ENCODE data around the gene NTPCR.

The NTPCR gene

GRCh38 chr1:232944347-232944746 lies 6.1 kb upstream of the NTPCR start:
- Histone ChIP-seq H3K4me1 (ENCODE audit: control insufficient read depth, insufficient read depth, low read length, poor library complexity, severe bottlenecking) (no peaks in the 10 kb centered on the region), H3K9me3 (ENCODE audit: control insufficient read depth, low read length) (no peaks in the 10 kb centered on the region), H3K27ac (ENCODE audit: low read depth, low read length, severe bottlenecking) (no peak overlapping the region), H3K36me3 (ENCODE audit: control insufficient read depth, insufficient read depth, low read length) (no peaks in the 10 kb centered on the region), H3K4me3 (ENCODE audit: extremely low read depth, insufficient read depth, low read length, poor library complexity, severe bottlenecking) (no peak overlapping the region)
- WGBS, 2 experiments (ENCODE audit: insufficient coverage in 2 of 2): 85 to 87% methylated on average over 3 of the region's 5 CpGs

DNA sequence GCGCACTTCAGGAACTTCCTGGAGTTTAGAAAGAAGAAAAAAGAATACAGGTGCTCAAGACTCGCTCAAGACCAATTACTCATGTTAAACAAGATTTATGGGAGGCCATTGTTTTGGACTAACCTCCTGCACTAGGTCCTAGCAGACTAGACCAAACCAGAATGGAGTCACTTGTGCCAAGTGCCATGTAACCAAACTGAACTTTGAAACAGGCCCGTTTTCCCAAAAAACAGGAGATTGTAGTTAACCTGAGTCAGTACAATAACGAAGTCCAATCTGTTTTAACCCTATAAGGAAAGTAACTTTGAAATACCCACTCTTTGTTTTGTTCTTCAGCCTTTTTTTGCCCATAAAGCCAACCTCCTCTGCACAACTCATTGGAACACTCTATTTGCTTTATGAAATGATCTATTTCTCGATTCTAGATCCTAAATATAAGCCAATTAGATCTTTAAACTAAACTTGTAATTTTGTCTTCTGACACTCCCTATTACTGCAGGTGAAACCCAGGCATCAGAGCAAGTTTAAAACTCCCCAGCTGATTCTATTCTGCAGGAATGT lies 695 bp upstream of the NTPCR start:
- WGBS, 2 experiments (ENCODE audit: insufficient coverage in 2 of 2): 94 to 95% methylated on average over 2 to 3 of the region's 5 CpGs
- Histone ChIP-seq H3K27ac (ENCODE audit: low read depth, low read length, severe bottlenecking) (peak overlapping the region; percentile 91), H3K4me1 (ENCODE audit: control insufficient read depth, insufficient read depth, low read length, poor library complexity, severe bottlenecking) (peaks cover 20% of the 10 kb centered on the region), H3K36me3 (ENCODE audit: control insufficient read depth, insufficient read depth, low read length) (no peaks in the 10 kb centered on the region), H3K4me3 (ENCODE audit: extremely low read depth, insufficient read depth, low read length, poor library complexity, severe bottlenecking) (peak overlapping the region; percentile 86), H3K9me3 (ENCODE audit: control insufficient read depth, low read length) (no peaks in the 10 kb centered on the region)

DNA sequence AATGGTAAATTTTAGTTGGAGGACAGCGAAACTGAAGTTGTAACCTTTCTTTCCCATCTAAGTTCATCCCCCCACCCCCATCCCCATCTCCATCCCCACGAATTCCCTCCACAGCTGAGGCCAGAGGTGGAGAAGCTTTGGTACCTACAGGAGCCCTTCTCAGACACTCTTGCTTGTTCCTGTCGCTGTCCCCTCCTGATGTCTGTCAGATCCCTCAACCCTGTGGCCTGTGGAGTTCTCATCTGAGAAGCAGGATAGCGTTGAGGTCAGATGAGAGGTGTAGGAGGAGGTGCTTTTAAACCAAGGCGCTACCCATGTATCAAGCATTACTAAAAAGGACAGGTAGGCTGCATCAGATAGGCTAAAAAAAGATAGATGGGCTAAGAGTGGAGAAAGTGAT lies 769 bp downstream of the NTPCR start:
- no peaks in the 10 kb centered on the region for H3K9me3 ChIP-seq (ENCODE audit: control insufficient read depth, low read length)
- peaks cover 4% of the 10 kb centered on the region for H3K36me3 ChIP-seq (ENCODE audit: control insufficient read depth, insufficient read depth, low read length)
- H3K4me3 ChIP-seq (ENCODE audit: extremely low read depth, insufficient read depth, low read length, poor library complexity, severe bottlenecking): peak overlapping the region; percentile 86
- peaks cover 22% of the 10 kb centered on the region for H3K4me1 ChIP-seq (ENCODE audit: control insufficient read depth, insufficient read depth, low read length, poor library complexity, severe bottlenecking)
- no peak overlapping the region for H3K27ac ChIP-seq (ENCODE audit: low read depth, low read length, severe bottlenecking)
- 0% methylated on average over 2 of the region's 5 CpGs; no CpG with 5 or more reads in 1 of the 2 experiments for WGBS, 2 experiments (ENCODE audit: insufficient coverage in 2 of 2)

DNA sequence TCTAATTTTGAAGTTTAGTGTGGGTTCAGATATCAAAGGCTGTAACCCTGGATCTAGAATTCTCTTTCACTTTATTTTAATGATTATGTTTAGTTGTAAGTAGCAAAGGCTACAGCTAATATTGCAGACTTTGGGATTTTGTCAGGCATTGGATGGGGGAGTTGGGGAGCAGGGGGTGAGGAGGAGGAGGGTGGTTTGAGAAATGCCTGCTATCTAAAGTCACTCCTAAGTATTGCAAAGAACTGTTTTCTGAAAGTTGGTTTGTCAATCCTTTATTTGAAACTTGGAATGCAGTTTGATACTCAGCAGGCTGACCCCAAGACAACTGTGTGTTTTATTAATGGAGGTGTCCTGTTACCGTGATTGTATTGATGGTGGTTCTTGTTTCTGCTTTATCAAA lies 1.2 kb downstream of the NTPCR start:
- WGBS, 2 experiments (ENCODE audit: insufficient coverage in 2 of 2): no CpG with 5 or more reads among the region's 1 CpG
- peak overlapping the region; percentile 86 for H3K4me3 ChIP-seq (ENCODE audit: extremely low read depth, insufficient read depth, low read length, poor library complexity, severe bottlenecking)

GRCh38 chr1:232952514-232953499 lies 2.4 kb downstream of the NTPCR start:
- peaks cover 22% of the 10 kb centered on the region for H3K4me1 ChIP-seq (ENCODE audit: control insufficient read depth, insufficient read depth, low read length, poor library complexity, severe bottlenecking)
- peaks cover 16% of the 10 kb centered on the region for H3K36me3 ChIP-seq (ENCODE audit: control insufficient read depth, insufficient read depth, low read length)
- 92 to 100% methylated on average over 2 of the region's 2 CpGs for WGBS, 2 experiments (ENCODE audit: insufficient coverage in 2 of 2)
- no peak overlapping the region for H3K4me3 ChIP-seq (ENCODE audit: extremely low read depth, insufficient read depth, low read length, poor library complexity, severe bottlenecking)
- H3K27ac ChIP-seq (ENCODE audit: low read depth, low read length, severe bottlenecking): peak overlapping the region; percentile 4
- peaks cover 1% of the 10 kb centered on the region for H3K9me3 ChIP-seq (ENCODE audit: control insufficient read depth, low read length)

More for the DNA sequence above, 1.2 kb downstream of the NTPCR start:
- Histone ChIP-seq H3K9me3 (ENCODE audit: control insufficient read depth, low read length) (no peaks in the 10 kb centered on the region), H3K4me1 (ENCODE audit: control insufficient read depth, insufficient read depth, low read length, poor library complexity, severe bottlenecking) (peaks cover 22% of the 10 kb centered on the region), H3K36me3 (ENCODE audit: control insufficient read depth, insufficient read depth, low read length) (peaks cover 8% of the 10 kb centered on the region), H3K27ac (ENCODE audit: low read depth, low read length, severe bottlenecking) (no peak overlapping the region)

GRCh38 chr1:232954594-232955365 lies 4.4 kb downstream of the NTPCR start:
- WGBS, 2 experiments (ENCODE audit: insufficient coverage in 2 of 2): 81 to 100% methylated on average over 1 to 2 of the region's 4 CpGs
- H3K9me3 ChIP-seq (ENCODE audit: control insufficient read depth, low read length): peaks cover 10% of the 10 kb centered on the region

DNA sequence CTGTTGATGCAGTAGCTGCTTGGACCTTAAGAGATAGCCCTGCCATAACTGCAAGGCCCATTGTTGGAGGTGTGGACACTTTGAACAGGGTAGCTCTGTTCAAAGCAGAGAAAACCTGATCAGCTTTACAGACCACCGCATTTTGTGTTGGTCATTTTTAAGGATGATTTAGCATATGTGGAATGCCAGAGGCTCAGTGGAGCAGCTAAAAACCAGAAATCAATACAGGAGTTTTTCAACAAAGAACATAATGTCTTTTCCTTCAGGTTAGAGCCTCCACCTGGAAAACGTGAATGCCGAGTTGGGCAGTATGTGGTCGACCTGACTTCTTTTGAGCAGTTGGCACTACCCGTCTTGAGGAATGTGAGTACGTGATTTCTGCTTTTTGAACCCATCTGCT lies 5.7 kb downstream of the NTPCR start:
- peaks cover 10% of the 10 kb centered on the region for H3K9me3 ChIP-seq (ENCODE audit: control insufficient read depth, low read length)
- no peak overlapping the region for H3K4me3 ChIP-seq (ENCODE audit: extremely low read depth, insufficient read depth, low read length, poor library complexity, severe bottlenecking)
- H3K27ac ChIP-seq (ENCODE audit: low read depth, low read length, severe bottlenecking): no peak overlapping the region
- 94 to 98% methylated on average over 6 of the region's 6 CpGs for WGBS, 2 experiments (ENCODE audit: insufficient coverage in 2 of 2)
- H3K36me3 ChIP-seq (ENCODE audit: control insufficient read depth, insufficient read depth, low read length): peaks cover 37% of the 10 kb centered on the region
- peaks cover 16% of the 10 kb centered on the region for H3K4me1 ChIP-seq (ENCODE audit: control insufficient read depth, insufficient read depth, low read length, poor library complexity, severe bottlenecking)

More at GRCh38 chr1:232954594-232955365, 4.4 kb downstream of the NTPCR start:
- H3K4me3 ChIP-seq (ENCODE audit: extremely low read depth, insufficient read depth, low read length, poor library complexity, severe bottlenecking): no peak overlapping the region
- H3K36me3 ChIP-seq (ENCODE audit: control insufficient read depth, insufficient read depth, low read length): peaks cover 34% of the 10 kb centered on the region
- H3K4me1 ChIP-seq (ENCODE audit: control insufficient read depth, insufficient read depth, low read length, poor library complexity, severe bottlenecking): peaks cover 18% of the 10 kb centered on the region
- H3K27ac ChIP-seq (ENCODE audit: low read depth, low read length, severe bottlenecking): no peak overlapping the region

DNA sequence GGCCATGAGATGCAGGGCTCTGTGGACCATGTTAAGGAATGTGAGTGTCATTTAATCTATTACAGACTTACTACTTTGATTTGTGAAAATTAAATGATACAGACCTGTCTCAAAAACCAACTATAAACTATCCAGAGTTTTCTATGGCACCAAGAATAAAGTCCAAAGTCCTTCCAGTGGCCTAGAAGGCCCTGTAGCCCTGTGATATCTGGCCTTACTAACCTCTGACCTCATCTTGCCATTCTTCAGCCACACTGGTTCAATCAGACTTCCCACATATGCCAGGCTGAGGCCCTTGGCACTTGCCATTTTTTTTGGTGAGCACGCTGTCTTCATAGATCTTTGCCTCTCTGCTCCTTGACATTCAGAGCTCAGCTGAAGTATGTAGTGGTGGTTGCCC lies 7.7 kb downstream of the NTPCR start:
- Histone ChIP-seq H3K9me3 (ENCODE audit: control insufficient read depth, low read length) (peaks cover 10% of the 10 kb centered on the region), H3K4me1 (ENCODE audit: control insufficient read depth, insufficient read depth, low read length, poor library complexity, severe bottlenecking) (peaks cover 25% of the 10 kb centered on the region), H3K27ac (ENCODE audit: low read depth, low read length, severe bottlenecking) (no peak overlapping the region), H3K36me3 (ENCODE audit: control insufficient read depth, insufficient read depth, low read length) (peaks cover 37% of the 10 kb centered on the region), H3K4me3 (ENCODE audit: extremely low read depth, insufficient read depth, low read length, poor library complexity, severe bottlenecking) (no peak overlapping the region)
- 88% methylated on average over 1 of the region's 1 CpG; no CpG with 5 or more reads in 1 of the 2 experiments for WGBS, 2 experiments (ENCODE audit: insufficient coverage in 2 of 2)

DNA sequence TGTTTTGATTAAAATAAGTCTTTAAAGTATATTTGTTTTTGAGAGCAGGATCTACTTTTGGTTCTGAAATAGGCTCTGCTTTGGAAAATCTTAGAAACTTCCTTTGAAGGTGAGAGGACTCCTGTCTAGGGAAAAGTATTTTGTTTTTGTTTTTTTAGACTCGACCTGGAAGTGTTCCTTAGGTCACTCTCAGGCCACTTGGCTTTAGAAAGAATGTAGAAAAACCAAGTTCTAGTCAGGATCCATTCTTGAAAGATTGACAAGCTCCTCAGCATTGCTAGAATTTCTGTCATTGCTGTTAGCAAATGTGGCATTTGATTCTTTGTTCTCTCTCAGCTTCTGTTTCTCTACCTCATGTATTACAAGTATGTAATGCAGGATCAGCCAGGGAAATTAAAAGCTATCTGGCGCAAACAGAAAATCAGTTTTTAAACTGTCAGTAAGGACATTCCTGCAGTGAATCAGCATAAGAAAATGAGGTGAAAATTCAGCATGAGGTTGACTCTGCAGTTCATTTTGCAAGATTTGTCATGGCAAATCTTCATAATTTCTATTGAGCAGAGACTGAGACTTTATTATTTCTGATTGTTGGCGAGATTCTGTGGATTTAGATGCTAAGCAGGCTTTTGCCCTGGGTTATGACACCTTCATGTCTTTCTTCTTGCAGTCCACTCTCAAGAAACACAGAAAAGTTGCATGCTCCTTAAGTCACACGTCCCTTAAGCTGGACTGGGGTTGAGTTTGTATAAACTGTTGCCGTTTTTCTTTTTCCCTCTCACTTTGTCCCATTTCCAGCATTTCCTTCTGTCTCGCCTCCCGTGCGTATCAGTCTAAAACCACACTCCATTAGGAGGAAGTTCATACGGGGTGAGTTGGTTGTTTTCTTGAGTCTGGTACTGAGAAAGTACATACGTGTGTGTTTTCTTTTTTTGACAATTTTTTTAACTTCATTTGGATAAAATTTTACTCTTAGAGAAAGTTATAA lies 12.6 kb downstream of the NTPCR start:
- Histone ChIP-seq H3K36me3 (ENCODE audit: control insufficient read depth, insufficient read depth, low read length) (peaks cover 43% of the 10 kb centered on the region), H3K9me3 (ENCODE audit: control insufficient read depth, low read length) (peaks cover 6% of the 10 kb centered on the region), H3K4me1 (ENCODE audit: control insufficient read depth, insufficient read depth, low read length, poor library complexity, severe bottlenecking) (peaks cover 14% of the 10 kb centered on the region), H3K4me3 (ENCODE audit: extremely low read depth, insufficient read depth, low read length, poor library complexity, severe bottlenecking) (no peak overlapping the region), H3K27ac (ENCODE audit: low read depth, low read length, severe bottlenecking) (peak overlapping the region; percentile 10)
- 90 to 93% methylated on average over 3 of the region's 10 CpGs for WGBS, 2 experiments (ENCODE audit: insufficient coverage in 2 of 2)
